HPDE6-E6E7 (cell line): ENCODE data around the gene TNXB.
"Not testable (repeated sequence)": the region's sequence is repeated elsewhere in the genome, so short reads cannot be mapped to it uniquely, and the experiment has no call there.

ENCODE experiments used
- DNase-seq: peaks from one replicate; pipeline ENCODE4 v3.0.0; 2011; ENCODE audit warnings: missing footprints; ENCODE audit errors: extremely low spot score

TNXB gene

DNA sequence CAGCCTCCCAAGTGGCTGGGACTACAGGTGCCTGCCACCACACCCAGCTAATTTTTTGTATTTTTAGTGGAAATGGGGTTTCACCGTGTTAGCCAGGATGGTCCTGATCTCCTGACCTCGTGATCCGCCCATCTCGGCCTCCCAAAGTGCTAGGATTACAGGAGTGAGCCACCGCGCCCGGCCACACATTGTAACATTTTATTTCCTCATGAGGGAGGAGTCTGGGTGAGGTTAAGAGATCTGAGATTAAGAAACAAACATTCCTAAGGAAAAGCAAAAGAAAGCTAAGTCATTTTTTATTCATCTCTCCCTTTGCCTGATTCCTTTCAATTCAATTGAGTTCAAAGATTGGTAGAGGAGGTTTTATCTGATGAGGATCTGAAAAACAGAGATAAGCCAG lies 35.1 kb upstream of the TNXB start:
- DNase-seq, result not testable (repeated sequence)

- no peak for DNase-seq
Observed at GRCh38 chr6:32140420-32141046, 31.4 kb upstream of the TNXB start.

- no peak for DNase-seq
Observed at GRCh38 chr6:32139590-32139989, 30.5 kb upstream of the TNXB start.

GRCh38 chr6:32137454-32137853 lies 28.3 kb upstream of the TNXB start:
- DNase-seq, result no peak

GRCh38 chr6:32133786-32134185 lies 24.6 kb upstream of the TNXB start:
- no peak for DNase-seq

DNA sequence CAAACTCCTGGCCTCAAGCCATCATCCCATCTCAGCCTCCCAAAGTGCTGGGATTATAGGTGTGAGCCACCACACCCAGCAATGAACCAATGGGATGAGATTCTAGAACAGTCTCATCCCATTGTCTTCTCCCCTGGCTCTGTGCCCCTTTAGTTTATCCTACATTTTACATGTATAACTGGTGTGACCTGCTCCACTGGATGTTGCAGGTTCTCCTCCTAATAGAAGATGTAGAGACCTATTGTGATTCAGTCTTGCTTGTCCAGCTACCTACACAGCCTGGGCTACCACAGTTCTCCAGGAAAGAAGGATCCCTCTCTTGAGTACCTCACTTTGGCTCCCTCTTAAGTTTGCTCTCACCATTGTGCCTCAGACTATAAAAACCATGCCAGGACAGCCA lies 23.0 kb upstream of the TNXB start:
- no peak for DNase-seq

DNA sequence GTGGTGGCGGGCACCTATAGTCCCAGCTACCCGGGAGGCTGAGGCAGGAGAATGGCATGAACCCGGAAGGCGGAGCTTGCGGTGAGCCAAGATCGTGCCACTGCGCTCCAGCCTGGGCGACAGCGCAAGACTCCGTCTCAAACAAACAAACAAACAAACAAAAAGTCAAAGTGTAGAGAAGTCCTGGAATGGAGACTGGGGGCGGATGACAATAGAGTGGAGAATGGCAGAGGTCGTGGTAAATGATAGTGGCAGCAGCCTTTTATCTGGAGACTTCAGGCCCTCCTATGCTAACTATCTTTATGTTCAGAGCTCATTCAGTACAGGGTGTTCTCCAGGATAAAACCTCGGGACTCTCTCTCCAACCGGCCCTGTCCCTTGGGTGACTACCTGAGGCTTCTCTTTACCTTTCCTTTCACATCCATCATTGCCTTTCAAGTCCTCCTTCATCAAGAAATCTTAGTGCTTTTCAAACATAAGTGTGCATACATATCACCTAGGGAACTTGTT lies 22.4 kb upstream of the TNXB start:
- DNase-seq, result no peak

DNA sequence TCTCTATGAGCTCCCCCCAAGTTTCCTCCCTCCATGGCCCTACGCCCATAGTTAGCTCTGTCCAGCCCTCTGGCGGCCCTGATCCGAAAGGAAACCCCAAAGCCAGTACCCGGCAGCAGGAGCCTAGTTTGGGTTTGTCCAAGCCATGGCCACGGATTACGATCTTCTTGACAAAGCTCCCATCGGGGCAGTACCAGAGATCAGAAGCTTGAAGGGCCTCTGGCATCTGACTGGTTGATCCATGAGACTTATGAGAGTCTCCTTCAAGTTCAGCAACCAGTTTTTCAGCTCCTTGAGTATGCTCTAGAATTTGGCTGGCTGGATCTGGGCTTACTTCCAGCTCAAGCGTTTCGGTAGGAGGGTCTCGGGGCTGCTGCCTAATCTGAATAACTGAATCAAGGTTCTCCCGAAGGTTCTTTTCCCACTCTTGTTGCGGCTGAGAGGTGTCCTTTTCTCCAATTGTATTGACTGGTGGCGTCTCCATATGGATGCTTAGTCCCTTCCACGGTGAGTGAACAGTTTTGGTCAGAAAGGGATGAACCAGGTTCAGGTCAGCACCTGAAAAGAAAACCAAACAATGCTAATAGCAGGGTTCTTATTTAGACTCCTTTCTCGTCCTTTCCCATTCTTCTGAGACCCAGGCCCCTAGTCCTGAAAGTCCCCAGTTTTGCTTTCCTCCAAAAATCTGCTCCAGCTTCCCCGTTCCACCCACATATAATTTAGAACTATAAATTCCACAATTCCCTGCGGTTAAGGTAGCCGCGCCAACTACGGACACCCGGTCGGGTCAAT lies 20.4 kb upstream of the TNXB start:
- DNase-seq, result no peak

DNA sequence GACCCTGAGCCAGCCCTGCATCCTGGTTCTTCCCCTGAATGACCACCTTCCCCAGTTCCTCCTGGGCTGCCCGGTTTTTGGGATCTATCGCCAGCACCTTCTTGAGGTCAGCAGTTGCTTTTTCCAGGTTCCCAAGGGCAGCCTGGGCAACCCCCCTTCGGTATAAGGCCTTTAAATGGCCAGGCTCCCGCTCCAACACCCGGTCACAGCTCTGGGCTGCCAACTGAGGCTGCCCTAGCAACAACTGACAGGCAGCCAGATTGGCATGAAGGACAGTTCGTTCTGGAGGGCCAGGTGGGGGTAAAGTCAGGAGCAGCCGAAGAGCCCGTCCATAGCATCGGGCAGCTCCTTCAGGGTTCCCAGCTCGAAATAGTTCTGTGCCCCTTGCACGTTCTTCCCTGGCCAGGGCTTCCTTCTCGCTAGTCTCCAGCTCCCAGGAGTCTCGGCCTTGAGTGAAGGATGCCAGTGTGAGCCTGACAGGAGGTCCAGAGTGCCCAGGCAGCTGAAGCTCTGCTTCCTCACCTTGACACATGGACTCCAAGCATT lies 19.7 kb upstream of the TNXB start:
- no peak for DNase-seq

- DNase-seq, result peak; percentile 100
Observed at GRCh38 chr6:32127717-32128592, 18.8 kb upstream of the TNXB start, which contains the start of gene ATF6B. ATF6B (minus strand) TSS chr6:32128246; CDS start chr6:32128207, 39 bp downstream.

- no peak for DNase-seq
Observed at GRCh38 chr6:32127409-32127716, 18.2 kb upstream of the TNXB start.

DNA sequence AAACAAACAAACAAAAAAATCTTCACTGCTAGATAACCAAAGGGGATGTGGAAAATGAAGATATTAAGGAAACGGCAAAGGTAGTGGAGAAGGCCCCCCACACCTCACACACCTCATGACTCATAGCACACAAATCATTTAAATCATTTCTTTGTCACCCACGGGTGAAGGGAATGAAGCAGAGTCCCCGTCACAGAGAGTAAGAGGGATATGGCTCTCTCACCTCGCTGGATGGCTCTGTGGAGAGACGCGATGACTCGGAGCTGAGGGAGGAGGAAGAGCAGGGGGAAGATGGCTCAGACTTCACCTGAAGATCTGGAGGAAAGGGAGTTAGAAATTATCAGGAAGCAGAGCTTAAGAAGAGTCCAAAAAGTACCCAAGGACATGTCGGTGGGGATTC lies 17.7 kb upstream of the TNXB start:
- no peak for DNase-seq

GRCh38 chr6:32123681-32124080 lies 14.5 kb upstream of the TNXB start:
- no peak for DNase-seq

DNA sequence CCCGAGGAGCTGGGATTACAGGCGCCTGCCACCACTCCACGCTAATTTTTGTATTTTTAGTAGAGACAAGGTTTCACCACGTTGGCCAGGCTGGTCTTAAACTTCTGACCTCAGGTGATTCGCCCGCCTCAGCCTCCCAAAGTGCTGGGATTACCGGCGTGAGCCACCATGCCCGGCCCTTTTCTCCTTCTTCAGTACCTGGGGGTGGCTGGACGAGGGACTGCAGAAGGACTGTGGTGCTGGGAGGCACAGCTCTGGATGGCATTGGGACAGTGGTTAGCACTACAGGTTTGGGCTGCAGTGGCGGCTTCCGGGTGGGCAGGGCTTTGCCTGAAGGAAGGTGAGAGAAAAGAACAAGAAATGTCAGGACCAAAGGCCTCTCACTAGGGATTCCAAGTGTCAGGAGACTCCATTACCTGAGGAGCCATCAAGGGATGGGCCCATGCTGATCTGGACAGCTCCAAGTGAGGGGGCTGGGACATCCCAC lies 11.5 kb upstream of the TNXB start:
- DNase-seq, result no peak

GRCh38 chr6:32118782-32119628 lies 9.9 kb upstream of the TNXB start:
- DNase-seq, result peak; percentile 82

GRCh38 chr6:32117461-32117860 lies 8.3 kb upstream of the TNXB start:
- no peak for DNase-seq

- no peak for DNase-seq
Observed at GRCh38 chr6:32116674-32117073, 7.5 kb upstream of the TNXB start.

DNA sequence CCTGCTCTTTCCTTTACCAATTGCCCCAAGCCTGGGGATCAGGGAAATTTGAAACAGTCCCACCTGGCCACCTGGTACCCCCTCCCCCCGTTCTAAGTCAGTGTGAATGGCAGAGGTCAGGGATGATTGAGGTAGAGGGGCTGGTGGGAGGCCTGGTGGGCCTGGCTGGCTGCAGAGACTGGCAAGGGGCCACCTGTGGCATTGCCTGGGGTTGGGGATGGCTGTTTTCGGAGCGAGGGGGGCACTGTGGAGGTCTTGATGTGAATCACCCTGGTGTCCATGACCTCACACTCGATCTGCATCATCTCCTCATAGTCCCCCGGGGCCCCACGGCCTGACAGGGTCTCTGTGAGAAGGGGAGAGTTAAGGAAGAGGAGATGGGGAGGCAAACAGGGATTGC lies 6.5 kb upstream of the TNXB start:
- no peak for DNase-seq

DNA sequence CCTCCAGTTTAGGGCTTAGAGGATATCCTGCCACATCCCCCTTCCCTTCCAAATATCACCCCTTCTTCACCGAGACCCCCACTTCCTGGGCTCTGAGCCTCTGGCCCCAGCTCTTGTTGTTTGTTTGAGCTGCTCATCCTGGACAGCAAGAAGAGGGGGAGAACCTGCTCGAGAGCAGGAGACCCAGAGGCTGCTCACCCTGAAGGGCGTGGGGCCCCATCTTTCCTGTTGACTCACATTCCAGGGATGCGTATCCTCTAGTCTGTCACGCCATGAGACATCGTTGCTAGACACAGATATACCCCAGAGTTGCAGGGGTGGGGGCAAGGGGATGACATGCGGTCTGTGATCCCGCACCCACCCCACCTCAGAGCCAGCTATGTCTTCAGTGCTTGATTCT lies 5.7 kb upstream of the TNXB start:
- peak; percentile 49 for DNase-seq

DNA sequence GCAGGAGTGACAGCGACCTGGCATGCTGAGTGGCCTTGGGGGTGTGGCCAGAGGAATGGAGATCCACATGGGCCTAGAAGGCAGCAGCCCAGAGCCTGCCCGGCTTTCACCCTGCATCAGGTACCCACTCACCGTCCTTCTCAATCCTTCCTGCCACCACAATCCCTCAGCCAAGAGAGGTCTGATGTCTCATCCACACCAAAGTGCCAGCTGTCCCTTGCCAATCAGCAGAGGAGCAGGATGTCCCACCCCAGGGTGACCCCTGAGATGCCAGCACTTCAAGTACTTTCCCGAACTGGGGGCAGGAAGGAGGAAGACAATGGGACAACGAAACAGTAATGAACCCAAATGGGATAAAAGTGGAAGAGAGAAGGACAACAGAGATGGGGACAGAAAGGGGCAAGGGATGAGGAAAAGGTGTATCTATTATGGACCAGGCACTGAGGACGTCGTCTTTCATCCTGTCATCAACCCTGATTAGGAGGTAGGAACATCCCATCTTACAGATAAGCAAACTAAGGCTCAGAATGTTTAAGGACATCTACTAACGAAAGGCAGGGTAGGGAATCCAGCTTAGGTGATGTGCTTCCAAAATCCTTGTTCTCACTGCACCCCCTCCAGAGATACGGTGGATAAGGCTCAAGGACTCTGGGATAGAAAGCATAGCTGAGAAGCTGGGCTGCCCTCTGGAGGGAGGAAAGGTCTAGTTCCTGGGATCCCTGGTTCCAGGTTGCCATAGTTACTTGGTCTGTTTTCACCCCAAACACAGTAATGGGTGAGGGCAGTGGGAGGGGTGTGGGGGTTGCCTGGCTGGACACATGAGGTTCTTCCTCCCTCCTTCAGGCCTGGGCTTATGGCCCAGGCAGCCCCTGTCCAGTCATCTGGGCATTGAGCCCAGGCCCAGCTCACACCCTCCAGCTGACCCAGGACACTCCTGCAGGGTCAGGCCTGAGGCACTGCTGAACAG lies 4.5 kb upstream of the TNXB start:
- peak; percentile 39 for DNase-seq
